Activated T-cell treated with anti-CD3 and anti-CD28 coated beads for 1 hour (primary cell): ENCODE results near the gene TRIP12.
"Not testable (repeated sequence)": the region's sequence is repeated elsewhere in the genome, so short reads cannot be mapped to it uniquely, and the experiment has no call there.

Source experiments
- DNase-seq: peaks from one replicate; pipeline ENCODE4 v3.0.0-alpha.2; 2020; ENCODE audit warnings: low read depth

Gene TRIP12

GRCh38 chr2:229768235-229768634, 153.6 kb downstream of the TRIP12 start:
- DNase-seq: no peak

- no peak for DNase-seq
These were observed 156.1 kb downstream of the TRIP12 start for GRCh38 chr2:229765721-229766120.

GRCh38 chr2:229761663-229762062, 160.1 kb downstream of the TRIP12 start:
- no peak for DNase-seq

- not testable (repeated sequence) for DNase-seq
These were observed 164.3 kb downstream of the TRIP12 start for GRCh38 chr2:229757462-229757861.

GRCh38 chr2:229752970-229753729, 168.7 kb downstream of the TRIP12 start:
- DNase-seq: no peak

- no peak for DNase-seq
These were observed 172.0 kb downstream of the TRIP12 start for GRCh38 chr2:229749779-229750178.

- DNase-seq: no peak
These were observed 172.9 kb downstream of the TRIP12 start for GRCh38 chr2:229748950-229749349.

GRCh38 chr2:229742691-229743090, 179.1 kb downstream of the TRIP12 start:
- not testable (repeated sequence) for DNase-seq

- no peak for DNase-seq
These were observed 181.5 kb downstream of the TRIP12 start for GRCh38 chr2:229740279-229740678.

GRCh38 chr2:229738024-229738625, 183.7 kb downstream of the TRIP12 start:
- DNase-seq: no peak

- no peak for DNase-seq
These were observed 187.4 kb downstream of the TRIP12 start for GRCh38 chr2:229734410-229734809.

GRCh38 chr2:229733611-229734245, 188.1 kb downstream of the TRIP12 start:
- DNase-seq: no peak

GRCh38 chr2:229732897-229733296, 188.9 kb downstream of the TRIP12 start:
- DNase-seq: no peak

- no peak for DNase-seq
These were observed 189.9 kb downstream of the TRIP12 start for GRCh38 chr2:229731916-229732315.

- DNase-seq: no peak
These were observed 190.4 kb downstream of the TRIP12 start for GRCh38 chr2:229731363-229731762.

GRCh38 chr2:229728370-229728769, 193.4 kb downstream of the TRIP12 start:
- no peak for DNase-seq

- no peak for DNase-seq
These were observed 195.2 kb downstream of the TRIP12 start for GRCh38 chr2:229726643-229727042.

- DNase-seq: no peak
These were observed 195.9 kb downstream of the TRIP12 start for GRCh38 chr2:229725716-229726574.

- DNase-seq: not testable (repeated sequence)
These were observed 198.6 kb downstream of the TRIP12 start for GRCh38 chr2:229723192-229723591.

- DNase-seq: no peak
These were observed 201.7 kb downstream of the TRIP12 start for GRCh38 chr2:229719926-229720647.

GRCh38 chr2:229718057-229718456, 203.8 kb downstream of the TRIP12 start:
- no peak for DNase-seq
